Activated CD4-positive, alpha-beta T cell treated with anti-CD3 and anti-CD28 coated beads, Interleukin-10, Interleukin-2, amounts not matched to agents 100 ng/mL and 50 ng/mL, durations not matched to agents 16 hours and 8 hours (primary cell): Measurements from ENCODE around the gene TBX5.

ENCODE experiments used
- DNase-seq: peaks from one replicate; pipeline ENCODE4 v3.0.0-alpha.2; 2020

The TBX5 gene

GRCh38 chr12:114316076-114316475 is 89.9 kb downstream of the TBX5 start:
- no peak for DNase-seq

- no peak for DNase-seq
Measured at GRCh38 chr12:114314974-114315720, 90.8 kb downstream of the TBX5 start.

- no peak for DNase-seq
Measured at GRCh38 chr12:114314403-114314802, 91.5 kb downstream of the TBX5 start.

GRCh38 chr12:114313910-114314309 is 92.0 kb downstream of the TBX5 start:
- no peak for DNase-seq

- DNase-seq = no peak
Measured at GRCh38 chr12:114311974-114312373, 94.0 kb downstream of the TBX5 start.

GRCh38 chr12:114306646-114307045 is 99.3 kb downstream of the TBX5 start:
- DNase-seq = no peak

- no peak for DNase-seq
Measured at GRCh38 chr12:114305446-114305845, 100.5 kb downstream of the TBX5 start.
